GM12801 (cell line): ENCODE results near the gene METTL15.

Experiments
- CTCF ChIP-seq: IDR thresholded peaks from one replicate; pipeline ENCODE4 v1.5.1; 2011; ENCODE audit warnings: control low read depth; ENCODE audit not compliant: insufficient read length; ENCODE audit errors: extremely low read depth

Gene METTL15

GRCh38 chr11:28346721-28347120 lies 238.5 kb downstream of the METTL15 start:
- TF ChIP-seq CTCF: no peak

GRCh38 chr11:28347371-28347770 lies 239.2 kb downstream of the METTL15 start:
- TF ChIP-seq CTCF: no peak

- no peak for TF ChIP-seq CTCF
Observed at GRCh38 chr11:28350216-28350615, 242.0 kb downstream of the METTL15 start.

- no peak for TF ChIP-seq CTCF
Observed at GRCh38 chr11:28353991-28354390, 245.8 kb downstream of the METTL15 start.

- no peak for TF ChIP-seq CTCF
Observed at GRCh38 chr11:28366549-28367346, 258.6 kb downstream of the METTL15 start.
